GM19035 (cell line): ENCODE results near the gene MED9.

Experiments used
- ATAC-seq: cut with Tn5 transposase; IDR thresholded peaks from one replicate; pipeline ENCODE4 v1.9.1; 2021; ENCODE audit not compliant: unreplicated experiment

Gene MED9

GRCh38 chr17:17503566-17504130 lies 26.8 kb downstream of the MED9 start:
- no peak for ATAC-seq

DNA sequence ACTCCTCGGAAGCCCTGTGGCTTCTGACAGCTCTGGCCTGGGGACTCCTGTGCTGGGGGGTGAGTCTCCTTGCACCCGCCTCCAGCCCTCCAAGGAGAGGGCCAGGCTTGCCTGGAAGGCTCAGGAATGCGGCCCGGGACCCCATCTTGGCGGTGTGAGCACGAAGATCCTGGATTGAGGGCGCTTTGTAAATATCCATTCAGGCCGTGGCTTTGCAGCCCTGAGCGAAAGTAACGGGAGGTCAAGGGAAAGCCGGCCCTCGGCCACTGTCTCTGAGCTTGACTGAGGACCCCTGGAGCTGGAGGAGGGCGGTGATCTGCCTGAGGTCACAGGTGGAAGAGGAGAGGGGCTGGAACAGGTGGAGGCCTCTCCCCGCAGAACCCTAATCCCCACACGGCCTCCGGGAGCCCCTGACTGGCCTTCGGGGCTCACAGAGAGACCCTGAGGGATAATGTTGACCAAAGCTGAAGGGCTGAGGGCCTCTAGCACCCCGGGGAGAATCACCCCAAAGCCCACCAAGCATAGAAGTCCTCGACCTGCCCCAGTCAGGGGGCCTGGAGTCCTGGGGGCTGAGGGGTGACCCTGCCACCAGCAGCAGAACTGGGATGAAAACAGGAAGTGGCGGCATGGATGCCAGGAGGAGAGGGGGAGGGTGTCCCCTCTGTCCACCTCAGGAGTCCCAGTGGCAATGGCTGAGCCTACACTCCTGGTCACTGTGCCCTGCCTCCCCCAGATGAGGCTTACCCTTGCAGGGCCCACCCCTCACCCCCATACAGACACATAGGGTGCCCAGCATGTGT lies 27.7 kb downstream of the MED9 start:
- no peak for ATAC-seq

- ATAC-seq, result no peak
These were observed 28.4 kb downstream of the MED9 start for GRCh38 chr17:17505151-17505550.

GRCh38 chr17:17505610-17506171 lies 28.9 kb downstream of the MED9 start:
- ATAC-seq, result no peak

DNA sequence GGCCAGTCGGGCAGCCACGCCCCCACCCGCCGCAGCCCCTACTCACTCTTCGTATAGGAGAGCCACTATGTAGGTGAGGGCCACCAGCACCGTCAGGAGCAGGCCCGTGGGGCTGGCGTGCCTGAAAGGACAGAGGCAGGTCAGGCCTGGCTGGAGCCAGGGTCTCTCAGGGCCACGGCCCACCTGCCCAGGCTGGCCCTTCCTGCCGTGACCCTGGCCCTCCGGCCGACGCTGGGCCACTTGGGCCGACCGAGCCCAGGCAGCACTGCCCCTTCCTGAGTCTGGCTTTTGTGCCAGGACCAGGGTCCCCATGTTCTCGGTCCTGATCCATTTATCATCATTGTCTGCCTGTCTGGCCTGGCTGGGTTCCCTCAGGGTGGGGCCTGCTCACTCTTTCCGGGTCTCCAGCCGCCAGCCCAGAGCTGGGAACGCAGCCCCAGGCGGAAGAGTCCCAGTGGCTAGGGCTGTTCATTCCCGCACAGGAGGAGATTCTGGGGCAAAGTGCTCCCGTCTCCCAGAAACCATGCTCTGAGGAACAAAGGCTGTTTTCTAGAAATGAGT lies 29.5 kb downstream of the MED9 start:
- no peak for ATAC-seq

- no peak for ATAC-seq
These were observed 30.2 kb downstream of the MED9 start for GRCh38 chr17:17506893-17507464.

DNA sequence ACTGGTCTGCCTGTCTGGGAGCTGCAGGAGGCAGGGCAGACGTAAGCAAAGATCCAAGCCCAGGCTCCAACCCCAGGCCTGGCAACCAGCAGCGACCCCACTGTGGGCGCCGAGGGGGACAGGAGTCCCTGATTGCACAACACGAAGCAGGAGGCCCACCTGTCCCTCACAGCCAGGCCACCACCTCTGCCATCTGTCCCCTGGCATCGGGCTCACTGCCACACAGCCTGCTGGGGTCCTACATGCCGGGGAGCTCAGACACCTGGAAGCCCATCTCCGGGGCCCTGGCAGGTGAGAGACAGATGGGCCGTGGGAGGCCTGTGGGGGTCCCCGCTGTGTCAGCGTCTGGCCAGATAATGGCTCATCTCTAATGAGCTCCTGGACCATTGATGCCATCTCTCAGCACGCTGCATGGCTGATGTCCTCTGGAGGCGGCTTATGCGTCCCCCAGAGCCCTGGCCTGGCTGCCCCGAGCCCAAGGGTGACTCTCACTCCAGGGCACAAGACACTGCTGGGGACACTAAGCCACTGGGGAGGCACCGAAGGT lies 30.7 kb downstream of the MED9 start:
- no peak for ATAC-seq

DNA sequence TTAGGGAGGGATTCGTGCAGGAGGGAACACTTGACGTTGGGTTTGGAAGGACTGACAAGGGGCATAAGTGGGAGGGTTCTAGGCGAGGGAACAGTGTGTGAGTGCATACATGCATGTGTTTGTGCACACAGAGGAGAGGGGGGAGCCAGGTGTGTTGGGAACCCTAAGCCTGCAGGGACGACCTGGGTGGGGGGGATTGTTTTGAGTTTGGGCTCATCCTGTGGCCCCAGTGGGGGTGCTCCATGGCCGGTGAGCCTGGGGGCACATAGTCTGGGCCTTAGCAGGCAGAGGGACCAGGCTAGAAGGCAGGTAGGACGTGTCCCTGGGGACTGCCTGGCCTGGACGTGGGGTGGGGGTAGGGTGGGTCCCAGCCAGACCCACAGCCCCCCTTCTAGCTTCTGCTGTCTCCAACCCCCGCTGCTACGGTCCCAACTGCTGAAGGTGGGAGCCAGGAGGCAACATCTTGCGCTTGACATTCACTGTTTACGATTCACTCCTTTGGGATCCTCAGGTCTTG lies 31.3 kb downstream of the MED9 start:
- ATAC-seq, result no peak

DNA sequence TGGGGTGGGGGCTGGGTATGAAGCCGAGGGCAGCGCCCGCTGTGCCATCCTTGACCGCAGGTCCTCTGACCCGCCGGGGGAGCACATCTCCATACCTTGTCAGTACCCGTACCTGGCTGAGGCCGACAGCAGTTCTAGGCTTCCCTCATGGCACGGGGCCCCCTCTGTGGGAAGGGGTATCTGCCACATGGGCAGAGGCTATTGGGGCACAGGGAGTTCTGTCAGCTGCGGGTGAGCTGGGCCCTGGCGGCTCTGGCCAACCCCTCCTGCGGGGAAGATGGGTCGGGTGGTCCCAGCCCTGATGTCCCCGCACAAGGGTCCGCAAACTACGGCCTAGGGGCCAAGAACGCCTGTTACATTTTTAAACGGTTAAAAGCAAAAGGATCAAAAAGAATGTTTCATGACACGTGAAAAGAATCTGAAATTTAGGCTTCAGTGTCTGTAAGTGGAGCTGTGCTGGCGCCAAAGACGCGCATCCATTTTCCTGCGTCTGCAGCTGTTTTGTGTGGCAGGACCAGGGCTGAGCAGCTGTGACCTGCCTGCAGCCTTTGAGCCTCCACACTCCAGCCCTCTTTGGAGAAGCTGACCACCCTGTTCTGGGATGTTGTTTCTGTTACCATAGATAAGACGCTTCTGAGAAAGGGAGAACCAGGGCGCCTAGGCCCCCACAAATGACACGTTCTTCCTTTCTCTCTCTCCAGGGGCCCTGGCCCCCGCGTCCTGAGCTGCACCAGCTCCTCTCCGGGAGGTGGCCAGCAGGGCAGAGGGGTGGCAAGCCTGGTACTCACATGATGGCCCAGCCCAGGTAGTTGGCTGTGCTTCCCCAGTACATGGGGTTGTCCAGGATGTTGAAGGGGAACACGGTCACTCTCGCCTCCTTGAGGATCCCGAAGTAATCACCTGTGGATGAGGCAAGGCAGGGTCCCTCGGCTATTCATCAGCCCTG lies 32.1 kb downstream of the MED9 start:
- ATAC-seq, result no peak

DNA sequence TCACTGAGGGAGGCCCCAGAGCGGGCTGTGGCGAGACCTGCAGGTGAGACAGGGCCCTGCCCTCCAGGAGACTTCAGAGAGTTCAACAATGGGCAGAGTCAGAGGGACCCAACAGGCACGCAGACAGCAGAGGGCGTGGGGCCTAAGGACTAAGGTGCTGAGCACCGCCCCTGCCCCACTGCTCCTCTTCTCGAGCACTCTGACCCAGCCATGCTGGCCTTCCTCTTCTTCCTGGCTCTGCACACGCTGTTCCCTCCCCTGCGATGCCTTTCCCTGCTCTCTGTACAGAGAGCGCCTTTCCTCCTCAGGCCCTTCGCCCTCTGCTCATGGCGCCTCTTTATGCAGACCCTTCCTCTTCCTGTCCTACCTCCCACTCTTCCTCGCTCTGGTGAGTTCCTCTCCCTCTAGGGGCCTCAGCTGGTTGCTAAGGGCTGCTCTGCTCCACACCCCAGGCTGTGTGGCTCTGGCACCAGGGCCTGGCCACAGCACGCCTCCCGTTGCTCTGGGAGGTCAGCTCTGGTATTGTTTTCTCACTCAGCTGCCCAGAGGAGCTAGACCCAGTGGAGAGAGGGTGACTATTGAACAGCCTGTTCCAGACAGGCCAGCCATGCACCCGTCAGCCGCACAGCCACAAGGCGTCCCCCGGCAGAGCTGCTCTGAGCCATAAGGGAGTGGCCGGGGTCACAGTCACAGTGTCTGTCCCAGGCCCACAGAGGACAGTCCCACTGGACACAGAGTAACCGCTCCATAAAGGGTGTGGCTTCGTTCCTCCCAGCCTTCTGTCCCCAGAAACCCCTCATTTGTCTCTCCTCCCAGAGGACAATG lies 33.0 kb downstream of the MED9 start:
- no peak for ATAC-seq

DNA sequence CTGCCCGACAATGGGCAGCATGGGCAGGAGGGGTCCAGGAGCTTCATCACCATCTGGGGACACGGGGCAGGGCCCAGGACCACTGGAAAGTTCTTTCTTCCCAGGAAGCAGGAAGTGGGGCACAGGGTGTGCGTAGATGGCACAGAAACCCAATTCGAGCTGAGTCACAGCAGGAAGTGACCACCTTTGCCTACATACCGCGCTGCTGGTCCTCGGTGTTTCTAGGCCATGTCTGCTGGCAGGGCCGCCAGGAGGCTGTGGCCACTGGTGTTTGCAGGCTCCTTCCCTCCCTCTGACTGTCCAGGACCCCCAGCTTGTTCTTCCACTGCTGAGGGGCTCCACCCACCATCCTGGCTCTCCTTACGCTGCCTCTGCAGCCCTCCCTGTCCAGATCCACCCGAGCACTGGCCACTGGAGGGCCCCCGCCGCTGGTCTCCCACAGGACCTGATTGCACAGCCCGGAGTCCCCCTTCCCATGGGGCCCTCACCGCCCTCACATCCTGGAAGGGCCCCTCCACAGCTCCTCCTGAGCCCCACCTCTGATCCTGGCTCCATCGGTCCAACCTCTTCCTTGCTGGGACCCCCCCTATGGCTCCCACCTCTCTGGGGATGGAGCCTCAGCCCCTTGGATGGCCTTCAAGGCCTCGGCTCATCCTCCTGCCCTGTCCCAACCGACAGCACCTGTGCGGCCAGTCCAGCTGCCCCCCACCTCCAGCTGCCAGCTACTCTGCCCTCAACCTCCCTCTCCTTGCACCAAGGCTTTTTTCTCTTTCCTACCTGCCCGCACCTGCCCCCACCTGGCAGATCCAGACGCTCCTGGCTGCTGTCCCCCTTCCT lies 33.9 kb downstream of the MED9 start:
- no peak for ATAC-seq

GRCh38 chr17:17511293-17511741 lies 34.5 kb downstream of the MED9 start:
- ATAC-seq, result no peak

GRCh38 chr17:17511881-17512858 lies 35.4 kb downstream of the MED9 start:
- no peak for ATAC-seq

GRCh38 chr17:17512866-17513265 lies 36.1 kb downstream of the MED9 start:
- no peak for ATAC-seq

DNA sequence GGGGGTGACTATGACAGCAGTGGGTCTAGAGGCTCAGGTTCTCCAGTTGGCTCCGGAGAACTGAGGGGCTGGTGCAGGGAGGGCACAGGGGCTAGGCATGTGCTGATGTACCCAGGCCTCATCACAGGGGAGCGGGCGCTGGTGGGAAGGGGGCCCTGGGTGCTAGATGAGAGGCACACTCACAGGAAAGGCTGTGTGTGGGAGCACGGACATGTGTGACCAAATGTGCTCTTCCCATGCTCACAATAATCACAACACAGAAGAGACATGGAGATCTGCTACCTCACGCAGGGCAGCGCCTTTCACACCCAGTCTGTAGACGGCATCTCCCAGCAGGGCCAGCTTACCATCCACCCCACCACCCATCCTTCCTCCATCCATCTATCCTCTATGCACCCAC lies 36.8 kb downstream of the MED9 start:
- ATAC-seq, result no peak

DNA sequence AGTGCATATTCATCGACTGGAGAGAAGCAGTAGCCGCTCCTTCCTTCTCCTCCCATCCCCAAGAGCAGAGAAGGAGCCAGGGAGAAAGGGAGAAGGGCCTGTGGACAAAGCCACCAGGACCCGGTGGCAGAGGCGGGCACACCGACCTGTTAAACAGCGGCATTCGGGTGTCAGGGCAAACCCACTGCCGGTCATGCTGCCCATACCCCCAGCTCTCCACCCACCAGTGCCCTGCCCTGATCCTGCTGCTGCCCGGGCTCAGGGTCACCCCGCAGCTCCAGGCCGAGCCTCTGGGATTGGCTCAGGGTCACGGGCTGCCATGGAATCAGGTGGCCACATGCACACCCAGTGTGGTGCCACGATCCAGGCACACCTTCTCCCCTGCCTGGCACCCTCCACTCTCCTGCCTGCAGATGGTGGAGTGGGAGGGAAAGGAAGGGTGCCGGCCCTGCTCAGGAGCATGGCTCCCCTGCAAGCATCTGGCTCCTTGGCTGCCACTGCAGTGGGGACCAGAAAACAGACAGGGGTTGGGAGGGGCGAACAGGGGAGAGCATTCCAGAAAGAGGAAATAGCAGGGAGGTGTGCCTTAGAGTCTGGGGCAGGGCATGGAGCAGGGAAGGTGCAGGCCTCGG lies 37.7 kb downstream of the MED9 start:
- ATAC-seq, result no peak
